ENCODE results near the gene ALAD. TPM values are rescaled to one million over a fixed set of nuclear protein-coding genes. Genes with fewer than 3 reads are reported as not detected.

Gene ALAD
- total and polyA plus RNA-seq, 2 of the 8 experiments (the other 6 are each of a cell fraction or from before 2014, with no cell fraction given) = 8.2 to 15.3 TPM

DNA sequence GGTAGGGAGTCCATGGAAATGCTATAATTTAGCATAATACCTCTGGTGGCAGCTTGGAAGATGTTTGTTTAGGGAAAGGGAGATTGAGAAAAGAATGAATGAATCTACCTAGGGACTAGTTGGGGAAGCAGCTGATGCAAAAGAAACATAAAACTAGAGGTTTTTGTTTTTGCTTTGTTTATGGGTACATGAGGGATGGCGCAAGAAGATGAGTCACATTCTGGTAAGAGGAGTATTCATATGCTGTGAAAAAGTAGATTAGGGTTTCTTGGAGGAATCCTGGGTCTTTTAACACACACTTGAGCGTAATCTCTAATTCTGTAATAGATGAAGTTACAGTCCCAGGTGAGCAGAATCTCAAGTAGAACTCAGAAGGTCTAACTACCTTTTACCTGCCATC is 26.5 kb upstream of the ALAD start (continued):
- TF ChIP-seq SUZ12 (IDR thresholded peaks at IDR 0.05; ENCODE audit: low read length) = no peak
- TF ChIP-seq BACH1 (IDR thresholded peaks at IDR 0.05; ENCODE audit: low read length) = no peak
- TF ChIP-seq GTF2F1 (IDR thresholded peaks at IDR 0.05; ENCODE audit: borderline replicate concordance, low read depth, low read length) = no peak
- no peak for TF ChIP-seq EZH2 (IDR thresholded peaks at IDR 0.05; ENCODE audit: low read depth, low read length, severe bottlenecking)
- TF ChIP-seq KDM1A (IDR thresholded peaks at IDR 0.05; ENCODE audit: borderline replicate concordance, low read length) = no peak
- no peak for TF ChIP-seq CBX8 (IDR thresholded peaks at IDR 0.05; ENCODE audit: borderline replicate concordance, low read depth, low read length)
- TF ChIP-seq FOSL1 (IDR thresholded peaks at IDR 0.05; ENCODE audit: insufficient read depth, low read depth, low read length) = no peak
- TF ChIP-seq CHD7 (IDR thresholded peaks at IDR 0.05; ENCODE audit: insufficient replicate concordance, low read length) = no peak
- no peak for TF ChIP-seq TAF7 (optimal IDR thresholded peaks at IDR 0.05; ENCODE audit: borderline replicate concordance, low read depth, low read length)
- TF ChIP-seq SP1 (IDR thresholded peaks at IDR 0.05; ENCODE audit: low read depth, low read length) = no peak

Measured in H1 (cell line).